Retinal pigment epithelial cell (primary cell): Measurements from ENCODE around the gene KDM2A.
"Not testable (repeated sequence)": the region's sequence is repeated elsewhere in the genome, so short reads cannot be mapped to it uniquely, and the experiment has no call there.

Experiments
- DNase-seq: peaks from one replicate; pipeline ENCODE4 v3.0.0-alpha.2; 2010; ENCODE audit warnings: low read depth
- H3K4me3 ChIP-seq: 2 replicates; pipeline ENCODE4 v1.5.1; 2011; ENCODE audit warnings: mild to moderate bottlenecking, low read length, control low read depth, moderate library complexity
- TF ChIP-seq, protein P1 (sequence below): conservative IDR thresholded peaks from 2 replicates; pipeline ENCODE4 v1.5.1; 2011; ENCODE audit warnings: low read depth, low read length, control low read depth, inconsistent platforms

Gene KDM2A

DNA sequence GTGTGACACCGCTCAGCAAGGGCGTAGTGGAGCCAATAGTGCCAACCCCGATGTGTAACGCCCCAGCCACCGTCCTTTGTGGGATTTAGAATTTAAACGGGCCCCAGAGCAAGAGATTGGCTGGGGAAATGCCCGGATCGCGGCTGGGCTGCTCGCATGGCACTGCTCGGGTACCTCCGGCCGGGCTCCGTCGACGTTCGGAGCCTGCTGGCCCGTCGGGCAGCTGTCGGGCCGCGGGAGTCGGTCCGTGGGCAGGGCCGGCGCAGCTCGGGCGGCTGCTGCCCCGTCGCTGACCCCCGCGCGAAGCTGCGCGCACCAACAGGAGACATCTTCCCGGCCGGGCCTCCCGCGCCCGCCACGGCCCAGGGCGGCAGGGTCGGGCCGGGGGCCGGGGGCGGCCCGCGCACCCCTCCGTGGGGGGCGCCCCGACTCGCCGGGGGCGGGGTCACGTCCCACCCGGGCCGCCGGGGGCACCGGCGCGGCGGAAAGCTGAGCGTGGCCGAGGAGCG is 1.3 kb upstream of the KDM2A start:
- peak overlapping the region; percentile 6 for H3K4me3 ChIP-seq
- DNase-seq: no peak
- TF ChIP-seq, protein P1, sequence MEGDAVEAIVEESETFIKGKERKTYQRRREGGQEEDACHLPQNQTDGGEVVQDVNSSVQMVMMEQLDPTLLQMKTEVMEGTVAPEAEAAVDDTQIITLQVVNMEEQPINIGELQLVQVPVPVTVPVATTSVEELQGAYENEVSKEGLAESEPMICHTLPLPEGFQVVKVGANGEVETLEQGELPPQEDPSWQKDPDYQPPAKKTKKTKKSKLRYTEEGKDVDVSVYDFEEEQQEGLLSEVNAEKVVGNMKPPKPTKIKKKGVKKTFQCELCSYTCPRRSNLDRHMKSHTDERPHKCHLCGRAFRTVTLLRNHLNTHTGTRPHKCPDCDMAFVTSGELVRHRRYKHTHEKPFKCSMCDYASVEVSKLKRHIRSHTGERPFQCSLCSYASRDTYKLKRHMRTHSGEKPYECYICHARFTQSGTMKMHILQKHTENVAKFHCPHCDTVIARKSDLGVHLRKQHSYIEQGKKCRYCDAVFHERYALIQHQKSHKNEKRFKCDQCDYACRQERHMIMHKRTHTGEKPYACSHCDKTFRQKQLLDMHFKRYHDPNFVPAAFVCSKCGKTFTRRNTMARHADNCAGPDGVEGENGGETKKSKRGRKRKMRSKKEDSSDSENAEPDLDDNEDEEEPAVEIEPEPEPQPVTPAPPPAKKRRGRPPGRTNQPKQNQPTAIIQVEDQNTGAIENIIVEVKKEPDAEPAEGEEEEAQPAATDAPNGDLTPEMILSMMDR: no peak

DNA sequence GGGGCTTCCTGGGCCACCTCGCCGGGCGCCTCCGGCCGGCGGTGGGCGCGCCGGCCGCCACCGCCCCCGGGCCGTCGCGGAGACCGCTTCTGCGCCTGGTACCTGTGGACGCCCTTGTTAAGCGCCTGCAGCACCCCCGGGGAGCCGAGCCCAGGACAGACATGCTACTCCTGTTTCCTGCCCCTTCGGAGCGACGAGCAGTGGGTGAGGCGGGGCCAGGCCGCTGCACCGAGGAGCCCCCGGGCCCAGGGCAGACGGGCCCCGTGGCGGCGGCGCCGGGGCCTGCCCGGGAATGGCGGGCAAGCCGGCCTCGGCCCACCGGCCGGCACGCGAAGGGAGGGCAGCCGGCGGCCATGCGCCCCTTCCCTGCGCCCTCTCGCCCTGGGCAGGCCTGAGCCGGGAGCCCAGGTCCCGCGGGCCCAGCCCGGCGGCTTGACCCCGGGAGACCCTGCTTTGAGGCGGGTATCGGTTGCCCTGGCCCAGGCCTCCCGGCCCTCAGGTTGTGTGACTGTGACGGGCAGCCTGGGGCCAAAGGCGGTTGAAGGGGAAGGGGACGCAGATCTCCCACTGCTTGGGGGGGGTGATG is 789 bp upstream of the KDM2A start:
- no peak for DNase-seq
- peak overlapping the region; percentile 38 for H3K4me3 ChIP-seq
- TF ChIP-seq, protein P1: no peak

DNA sequence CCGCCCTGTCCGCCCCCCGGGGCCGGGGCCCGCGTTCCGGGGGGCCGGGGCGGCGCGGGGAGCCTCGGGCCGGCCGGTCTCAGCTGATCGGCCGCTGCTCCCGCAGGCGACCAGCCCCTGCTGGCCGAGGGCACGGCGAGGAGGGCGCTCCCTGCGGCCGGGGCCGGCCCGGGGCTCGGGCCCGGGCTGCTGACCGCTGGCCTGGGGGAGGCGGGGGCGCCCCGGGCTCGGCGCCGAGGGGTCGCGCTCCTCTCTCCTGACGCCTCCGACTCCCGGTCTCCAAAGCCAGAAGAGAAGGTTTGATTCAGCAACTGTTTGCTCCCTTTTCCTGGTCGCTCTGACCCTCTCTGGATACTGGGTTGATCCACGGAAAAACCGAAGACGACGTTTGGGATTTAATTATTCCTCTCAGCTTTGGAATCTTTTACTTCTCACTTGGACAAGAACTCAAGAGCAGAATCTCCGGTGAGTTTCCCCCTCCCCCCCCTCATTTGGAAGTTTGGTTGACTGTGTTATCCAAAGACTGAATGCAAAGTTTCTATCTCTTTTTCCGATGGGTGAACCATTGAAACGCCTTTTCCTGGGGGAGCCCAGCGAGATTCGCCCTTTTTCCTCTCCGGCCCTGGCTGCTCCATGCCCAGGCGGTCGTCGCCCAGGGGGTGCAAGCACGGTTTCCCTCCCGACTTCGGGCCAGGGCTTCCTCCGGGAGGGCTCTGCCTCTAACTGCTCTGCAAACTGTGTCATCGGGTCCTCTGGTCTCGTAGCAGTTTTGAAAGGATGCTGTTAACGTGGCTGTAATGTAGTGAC is 725 bp downstream of the KDM2A start:
- TF ChIP-seq, protein P1: no peak
- no peak for DNase-seq
- H3K4me3 ChIP-seq: peak overlapping the region; percentile 96

DNA sequence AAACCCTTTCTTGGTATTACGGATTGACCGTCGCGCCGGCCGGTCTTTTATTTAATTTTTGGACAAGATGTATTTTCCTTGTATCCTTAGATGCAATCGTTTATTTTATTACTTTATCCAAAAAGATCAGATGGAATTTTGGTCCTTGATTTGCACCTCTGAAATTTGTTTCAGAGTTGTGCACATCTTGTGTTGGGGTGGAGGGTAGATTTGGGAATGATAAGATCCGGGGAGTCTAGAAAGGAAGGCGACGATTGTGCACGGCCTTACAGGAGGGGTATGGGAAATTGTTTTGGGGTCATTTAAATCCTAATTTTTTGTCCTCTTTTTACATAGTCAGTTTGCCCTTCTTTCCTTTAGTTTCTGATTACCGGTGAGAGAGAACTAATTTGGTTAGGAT is 1.4 kb downstream of the KDM2A start:
- DNase-seq: no peak
- H3K4me3 ChIP-seq: peak overlapping the region; percentile 96
- TF ChIP-seq, protein P1: no peak

DNA sequence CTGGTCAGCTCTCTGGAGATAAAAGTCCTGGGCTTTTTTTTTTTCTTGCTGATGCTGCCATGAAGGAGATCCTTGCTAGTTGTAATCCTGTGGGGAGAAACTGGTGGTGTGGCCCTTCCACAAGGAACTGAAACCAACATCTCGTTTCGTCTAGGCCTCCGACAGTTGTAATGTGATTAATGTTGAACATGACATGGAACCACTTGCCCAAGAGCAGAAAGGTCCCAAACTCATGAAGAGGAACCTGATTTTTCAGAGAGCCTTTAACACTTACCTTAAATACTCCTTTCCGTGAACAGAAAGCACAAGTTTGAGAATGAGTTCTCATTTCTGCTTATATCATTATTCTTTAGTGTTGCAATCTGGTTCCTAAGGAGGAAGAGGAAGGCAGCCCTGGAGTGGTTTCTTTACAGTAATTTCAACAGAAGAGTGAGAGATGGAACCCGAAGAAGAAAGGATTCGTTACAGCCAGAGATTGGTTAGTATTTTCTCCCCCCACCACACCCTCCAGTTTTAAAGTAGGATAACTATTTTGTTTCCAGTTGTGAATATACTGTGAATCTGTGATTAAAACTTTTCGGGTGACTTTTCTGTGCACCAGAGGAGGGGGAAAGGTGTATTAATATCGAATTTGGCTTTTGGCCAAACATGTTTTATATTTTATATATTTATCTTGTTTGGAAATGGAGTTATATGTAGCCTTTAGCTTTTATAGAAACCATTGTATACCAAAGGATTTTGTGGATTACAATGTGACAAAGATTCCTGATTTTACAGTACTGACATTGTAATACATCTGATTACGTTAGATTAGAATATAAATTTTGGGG is 2.0 kb downstream of the KDM2A start:
- TF ChIP-seq, protein P1: no peak
- no peak for DNase-seq
- H3K4me3 ChIP-seq: peak overlapping the region; percentile 96

DNA sequence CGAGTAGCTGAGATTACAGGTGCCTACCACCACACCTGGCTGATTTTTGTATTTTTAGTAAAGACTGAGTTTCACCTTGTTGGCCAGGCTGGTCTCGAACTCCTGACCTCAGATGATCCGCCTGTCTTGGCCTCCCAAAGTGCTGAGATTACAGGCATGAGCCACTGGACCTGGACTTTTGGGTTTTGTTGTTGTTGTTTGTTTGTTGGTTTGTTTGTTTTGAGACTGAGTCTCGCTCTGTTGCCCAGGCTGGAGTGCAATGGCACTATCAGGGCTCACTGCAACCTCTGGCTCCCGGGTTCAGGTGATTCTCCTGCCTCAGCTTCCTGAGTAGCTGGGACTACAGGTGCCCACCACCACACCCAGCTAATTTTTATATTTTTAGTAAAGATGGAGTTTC is 4.7 kb downstream of the KDM2A start:
- DNase-seq, H3K4me3 ChIP-seq: not testable (repeated sequence)

DNA sequence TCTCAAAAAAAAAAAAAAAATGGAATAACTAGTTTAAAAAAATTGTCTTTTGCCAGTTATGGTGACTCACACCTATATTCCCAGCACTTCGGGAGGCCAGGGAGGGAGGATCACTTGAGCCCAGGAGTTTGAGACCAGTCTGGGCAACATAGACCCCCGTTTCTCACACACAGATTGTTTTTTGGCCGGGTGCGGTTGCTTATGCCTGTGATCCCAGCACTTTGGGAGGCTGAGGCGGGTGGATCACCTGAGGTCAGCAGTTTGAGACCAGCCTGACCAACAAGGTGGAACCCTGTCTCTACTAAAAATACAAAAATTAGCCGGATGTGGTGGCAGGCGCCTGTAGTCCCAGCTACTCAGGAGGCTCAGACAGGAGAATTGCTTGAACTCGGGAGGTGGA is 7.2 kb downstream of the KDM2A start:
- not testable (repeated sequence) for DNase-seq, H3K4me3 ChIP-seq
